GM18526 (cell line): ENCODE measurements around the gene TRDN.

Source experiments
- POLR2A ChIP-seq: IDR thresholded peaks from 3 replicates; pipeline ENCODE4 v1.6.1; 2011; ENCODE audit not compliant: insufficient read length; ENCODE audit errors: extremely low read depth

The TRDN gene

GRCh38 chr6:123404975-123405374, 231.8 kb downstream of the TRDN start:
- TF ChIP-seq POLR2A: no peak

GRCh38 chr6:123402052-123402451, 234.7 kb downstream of the TRDN start:
- no peak for TF ChIP-seq POLR2A

GRCh38 chr6:123398072-123398471, 238.7 kb downstream of the TRDN start:
- TF ChIP-seq POLR2A: no peak

- TF ChIP-seq POLR2A: no peak
These were observed 243.4 kb downstream of the TRDN start for GRCh38 chr6:123393331-123393730.

- no peak for TF ChIP-seq POLR2A
These were observed 253.0 kb downstream of the TRDN start for GRCh38 chr6:123383718-123384117.

GRCh38 chr6:123380257-123380656, 256.5 kb downstream of the TRDN start:
- TF ChIP-seq POLR2A: no peak

- no peak for TF ChIP-seq POLR2A
These were observed 264.0 kb downstream of the TRDN start for GRCh38 chr6:123372737-123373136.

- TF ChIP-seq POLR2A: no peak
These were observed 272.8 kb downstream of the TRDN start for GRCh38 chr6:123363912-123364311.

GRCh38 chr6:123360359-123360758, 276.4 kb downstream of the TRDN start:
- no peak for TF ChIP-seq POLR2A

GRCh38 chr6:123352705-123353104, 284.0 kb downstream of the TRDN start:
- no peak for TF ChIP-seq POLR2A

GRCh38 chr6:123352279-123352678, 284.5 kb downstream of the TRDN start:
- no peak for TF ChIP-seq POLR2A

GRCh38 chr6:123343836-123344235, 292.9 kb downstream of the TRDN start:
- no peak for TF ChIP-seq POLR2A

GRCh38 chr6:123338394-123338793, 298.4 kb downstream of the TRDN start:
- TF ChIP-seq POLR2A: no peak

GRCh38 chr6:123333000-123333756, 303.6 kb downstream of the TRDN start:
- TF ChIP-seq POLR2A: no peak

GRCh38 chr6:123332070-123332469, 304.7 kb downstream of the TRDN start:
- TF ChIP-seq POLR2A: no peak

GRCh38 chr6:123329337-123329736, 307.4 kb downstream of the TRDN start:
- TF ChIP-seq POLR2A: no peak

GRCh38 chr6:123323452-123324329, 313.1 kb downstream of the TRDN start:
- TF ChIP-seq POLR2A: no peak

GRCh38 chr6:123321020-123321419, 315.7 kb downstream of the TRDN start:
- TF ChIP-seq POLR2A: no peak
